Activated CD8-positive, alpha-beta memory T cell treated with anti-CD3 and anti-CD28 coated beads for 4 hours (primary cell): ENCODE data around the gene IGSF3.

Experiments
- DNase-seq, 2 donors: peaks; one replicate each; pipeline ENCODE4 v3.0.0-alpha.2; 2020; ENCODE audit warnings: low read depth in 2 of 2

The IGSF3 gene

DNA sequence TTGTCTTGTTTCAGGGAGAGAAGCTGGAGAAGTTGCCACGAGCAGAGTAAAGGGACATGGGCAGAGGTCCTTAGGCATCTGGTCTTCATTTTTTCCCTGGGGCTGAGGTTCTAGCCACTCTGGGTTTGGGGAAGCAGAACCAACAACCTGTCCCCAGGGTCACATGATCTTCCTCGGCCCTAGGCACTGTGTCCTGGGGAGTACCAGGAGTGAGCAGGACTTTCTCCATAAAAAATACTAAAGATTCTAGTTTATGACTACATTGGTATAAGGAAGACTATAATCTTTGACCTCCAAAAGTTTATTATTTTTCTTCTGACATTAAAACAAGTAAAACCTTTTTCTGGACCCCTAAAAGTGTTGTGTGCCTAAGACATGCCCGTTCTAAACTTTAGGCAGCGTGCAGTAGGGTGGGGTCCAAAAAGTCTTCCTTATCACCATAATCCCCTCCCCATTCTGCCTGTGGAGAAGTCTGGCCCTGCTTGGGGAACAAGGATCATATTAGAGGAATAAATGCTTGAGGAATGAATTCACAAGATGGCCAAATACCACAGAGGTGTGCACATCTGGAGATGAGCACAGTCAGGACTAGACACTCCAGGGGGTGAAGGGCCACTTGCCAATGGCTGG is 19.3 kb upstream of the IGSF3 start:
- no peak for DNase-seq

DNA sequence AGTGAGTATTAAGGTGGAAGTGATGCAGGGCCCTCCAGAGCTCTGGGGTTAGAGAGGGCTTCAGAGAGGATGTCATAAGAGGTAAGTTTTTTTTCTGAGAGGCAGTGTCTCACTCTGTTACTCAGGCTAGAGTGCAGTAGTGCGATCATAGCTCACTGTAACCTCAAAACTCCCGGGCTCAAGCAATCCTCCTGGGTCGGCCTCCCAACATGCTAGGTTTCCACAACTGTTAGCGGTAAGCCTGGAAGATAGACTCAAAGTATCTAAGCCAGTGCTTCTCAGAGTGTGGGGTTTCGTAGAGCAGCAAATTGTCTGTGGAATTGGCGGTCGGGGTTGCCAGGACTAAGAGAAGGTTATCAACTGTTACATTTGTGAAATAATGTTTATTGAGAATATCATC is 18.6 kb upstream of the IGSF3 start:
- DNase-seq = no peak

- DNase-seq = no peak
These were observed 17.0 kb upstream of the IGSF3 start for GRCh38 chr1:116684575-116684974.

- DNase-seq = no peak
These were observed 15.2 kb upstream of the IGSF3 start for GRCh38 chr1:116682641-116683221.

- DNase-seq = no peak
These were observed 13.9 kb upstream of the IGSF3 start for GRCh38 chr1:116681343-116681899.

- no peak for DNase-seq
These were observed 13.2 kb upstream of the IGSF3 start for GRCh38 chr1:116680752-116681151.

- DNase-seq = no peak
These were observed 12.5 kb upstream of the IGSF3 start for GRCh38 chr1:116679828-116680628.

DNA sequence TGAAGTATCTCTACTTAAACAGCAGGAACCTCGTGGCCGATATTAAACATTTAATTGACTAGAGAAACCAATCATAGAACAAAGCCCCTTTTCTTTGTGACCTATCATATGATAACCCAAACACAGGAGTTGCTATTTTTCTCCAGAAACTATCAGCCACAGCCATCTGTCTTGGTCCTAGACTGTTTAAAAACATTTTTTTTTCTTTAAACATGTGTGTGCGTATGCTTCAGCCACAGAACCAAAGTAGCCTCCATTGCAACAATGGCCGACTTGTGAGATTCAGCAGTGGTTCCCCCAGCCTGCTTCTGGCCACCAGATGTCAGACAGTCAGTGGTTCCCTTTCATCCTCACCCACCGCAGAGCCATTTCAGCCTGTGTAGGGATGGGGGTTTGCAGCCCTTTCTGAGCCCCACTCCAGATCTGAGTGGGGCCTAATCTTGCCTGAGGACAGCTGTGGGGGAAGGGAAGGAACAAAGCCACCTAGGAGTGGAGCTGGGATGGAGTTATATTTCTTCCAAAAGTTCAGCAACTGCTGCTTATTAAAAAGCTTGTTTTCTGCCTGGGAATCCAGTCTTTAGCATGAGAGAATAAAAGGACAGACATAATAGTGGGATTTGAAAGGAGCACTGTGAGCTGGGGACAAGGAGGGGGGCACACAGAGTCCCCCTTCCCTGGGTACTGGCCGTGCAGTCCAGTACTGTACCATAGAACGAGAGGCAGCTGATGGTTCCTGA is 11.7 kb upstream of the IGSF3 start:
- DNase-seq = no peak

DNA sequence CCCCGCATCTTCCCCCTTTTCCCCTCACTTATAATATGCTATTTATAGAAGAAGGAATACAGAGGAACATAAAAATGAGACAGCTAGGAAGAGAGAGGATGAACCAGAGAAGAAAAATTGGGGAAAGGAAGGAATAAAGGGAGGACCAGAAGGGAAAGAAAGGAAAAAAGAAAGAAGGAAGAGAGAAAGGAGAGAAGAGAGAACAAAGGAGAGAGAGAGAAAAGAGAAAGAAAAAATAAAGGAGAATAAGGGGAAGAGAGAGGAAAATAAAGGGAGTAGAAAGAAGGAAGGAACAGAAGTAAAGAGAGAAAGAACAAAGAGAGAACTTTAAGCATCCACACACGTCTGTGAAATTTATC is 11.2 kb upstream of the IGSF3 start:
- DNase-seq = no peak

DNA sequence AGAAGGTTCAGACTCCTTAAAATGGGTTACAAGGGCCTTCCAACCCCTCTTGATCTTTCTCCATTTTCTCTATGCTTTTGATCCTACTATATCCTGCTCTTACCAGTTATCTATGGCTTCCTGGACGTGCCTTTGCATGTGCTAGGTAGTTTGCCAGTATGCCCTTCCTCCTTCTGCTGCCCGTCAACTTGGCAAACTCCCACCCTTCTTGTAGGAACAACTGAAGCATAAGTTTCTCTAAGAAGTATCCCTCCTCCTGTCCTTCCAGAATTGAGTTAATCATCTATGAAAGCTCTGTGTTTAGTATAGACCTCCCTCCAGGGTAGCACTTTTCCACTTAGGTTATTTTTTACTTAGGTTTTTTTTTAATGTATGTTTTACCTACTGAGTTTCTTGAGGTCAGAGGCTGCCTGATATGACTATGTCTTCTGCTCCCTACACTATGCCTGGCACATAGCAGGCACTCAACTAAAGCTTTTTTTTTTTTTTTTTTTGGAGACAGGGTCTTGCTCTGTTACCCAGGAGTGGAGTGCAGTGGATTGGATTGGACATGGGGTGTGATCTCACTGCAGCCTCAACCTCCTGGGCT is 10.0 kb upstream of the IGSF3 start:
- no peak for DNase-seq

- no peak for DNase-seq
These were observed 8.8 kb upstream of the IGSF3 start for GRCh38 chr1:116676291-116676690.

GRCh38 chr1:116674751-116675150 is 7.2 kb upstream of the IGSF3 start:
- DNase-seq = no peak

DNA sequence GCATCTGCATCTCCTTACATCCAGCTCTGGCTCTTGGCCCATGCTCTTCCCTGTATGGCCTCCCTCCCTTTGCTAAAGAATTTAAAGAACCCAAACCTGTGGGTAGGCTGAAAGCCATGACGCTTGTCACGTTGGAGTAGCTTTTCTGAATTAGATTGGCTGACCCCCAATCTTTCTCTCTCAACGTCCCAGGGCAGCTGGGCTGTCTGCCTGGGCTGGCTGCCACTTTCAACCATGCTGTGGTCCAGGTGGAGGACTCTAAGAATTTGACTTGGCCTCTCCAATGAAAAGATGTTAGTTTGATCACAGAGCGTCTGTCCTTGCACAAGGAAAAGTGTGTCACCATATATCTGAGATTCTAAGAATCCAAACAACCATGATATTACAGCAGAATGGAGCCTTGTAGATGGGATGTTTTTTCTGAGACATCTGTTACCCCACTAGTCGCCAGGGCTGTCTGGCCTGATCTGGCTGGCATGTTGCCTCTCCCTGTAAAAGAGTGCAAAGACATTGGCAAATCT is 6.5 kb upstream of the IGSF3 start:
- no peak for DNase-seq

- no peak for DNase-seq
These were observed 4.4 kb upstream of the IGSF3 start for GRCh38 chr1:116671912-116672311.

- DNase-seq = no peak
These were observed 3.7 kb upstream of the IGSF3 start for GRCh38 chr1:116671072-116671760.

DNA sequence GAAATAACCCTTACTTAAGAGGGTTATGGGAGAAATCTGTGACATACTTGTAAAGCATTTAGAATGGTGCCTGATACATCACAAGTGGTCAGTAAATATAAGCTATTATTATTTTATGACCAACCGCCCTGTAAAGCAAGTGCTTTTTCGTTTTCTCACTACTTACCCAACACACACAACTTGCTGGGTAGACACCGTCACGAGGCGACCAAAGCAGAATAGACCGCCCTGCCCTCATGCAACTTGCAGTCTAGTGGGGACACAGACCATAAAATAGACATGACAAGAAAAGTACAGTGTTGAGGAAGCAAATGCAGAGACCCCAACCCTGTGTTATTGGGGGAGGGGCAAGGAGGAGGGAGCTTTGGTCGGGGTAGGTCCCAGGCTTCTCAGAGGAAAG is 744 bp upstream of the IGSF3 start:
- no peak for DNase-seq

- DNase-seq = no peak
These were observed 407 bp downstream of the IGSF3 start for GRCh38 chr1:116667078-116667574.

- DNase-seq = no peak
These were observed 1.1 kb downstream of the IGSF3 start for GRCh38 chr1:116666187-116667077.

DNA sequence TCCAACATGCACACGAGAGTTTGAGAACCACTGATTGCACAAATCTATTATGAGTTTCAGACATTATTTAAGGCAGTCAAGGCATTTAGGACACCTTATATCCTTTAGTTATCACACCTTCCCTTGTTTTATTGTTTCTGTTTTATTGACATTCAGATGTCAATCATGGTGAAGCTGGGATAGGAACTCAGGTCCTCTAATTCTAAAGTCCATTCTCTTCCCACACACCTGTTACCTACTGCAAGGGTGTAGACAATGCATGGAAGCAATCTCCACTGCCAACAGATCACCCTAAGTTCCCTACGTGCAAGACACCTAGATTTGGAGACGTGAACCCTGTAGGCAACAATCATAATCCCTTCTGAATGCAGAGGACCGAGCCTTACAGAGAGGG is 2.6 kb downstream of the IGSF3 start:
- no peak for DNase-seq
